ENCODE data around the gene TUBB4B.

TUBB4B gene

GRCh38 chr9:137240841-137241489, at the start of gene TUBB4B:
Gene TUBB4B (plus strand): TSS chr9:137241287. CDS start chr9:137241361, 74 bp downstream.
- DNase-seq (ENCODE audit: low read depth), result peak; percentile 100
- in situ Hi-C loops (cut with HindIII; ENCODE audit: low sequenced_read_pairs), result no loop called here
- TF ChIP-seq CTCF (IDR thresholded peaks at IDR 0.05; ENCODE audit: low read depth, low read length, missing control alignments), result no peak
- H3K4me3 ChIP-seq (ENCODE audit: low read depth, low read length), result peak within 1 kb of the TSS; percentile 86

GRCh38 chr9:137191691-137192447, 49.2 kb upstream of the TUBB4B start:
- no peak overlapping the region for H3K4me3 ChIP-seq (ENCODE audit: low read depth, low read length)
- TF ChIP-seq CTCF (IDR thresholded peaks at IDR 0.05; ENCODE audit: low read depth, low read length, missing control alignments), result no peak
- no peak for DNase-seq (ENCODE audit: low read depth)
- in situ Hi-C loops (cut with HindIII; ENCODE audit: low sequenced_read_pairs), result no loop called here

GRCh38 chr9:137192448-137192780, 48.7 kb upstream of the TUBB4B start:
- DNase-seq (ENCODE audit: low read depth), result no peak
- no peak for TF ChIP-seq CTCF (IDR thresholded peaks at IDR 0.05; ENCODE audit: low read depth, low read length, missing control alignments)
- in situ Hi-C loops (cut with HindIII; ENCODE audit: low sequenced_read_pairs), result no loop called here
- H3K4me3 ChIP-seq (ENCODE audit: low read depth, low read length), result no peak overlapping the region

GRCh38 chr9:137192859-137193258, 48.2 kb upstream of the TUBB4B start:
- no peak for TF ChIP-seq CTCF (IDR thresholded peaks at IDR 0.05; ENCODE audit: low read depth, low read length, missing control alignments)
- in situ Hi-C loops (cut with HindIII; ENCODE audit: low sequenced_read_pairs), result no loop called here
- no peak overlapping the region for H3K4me3 ChIP-seq (ENCODE audit: low read depth, low read length)
- no peak for DNase-seq (ENCODE audit: low read depth)

GRCh38 chr9:137193771-137194170, 47.3 kb upstream of the TUBB4B start:
- H3K4me3 ChIP-seq (ENCODE audit: low read depth, low read length), result no peak overlapping the region
- no peak for TF ChIP-seq CTCF (IDR thresholded peaks at IDR 0.05; ENCODE audit: low read depth, low read length, missing control alignments)
- in situ Hi-C loops (cut with HindIII; ENCODE audit: low sequenced_read_pairs), result no loop called here
- DNase-seq (ENCODE audit: low read depth), result no peak

GRCh38 chr9:137194388-137194787, 46.7 kb upstream of the TUBB4B start:
- in situ Hi-C loops (cut with HindIII; ENCODE audit: low sequenced_read_pairs), result no loop called here
- TF ChIP-seq CTCF (IDR thresholded peaks at IDR 0.05; ENCODE audit: low read depth, low read length, missing control alignments), result no peak
- no peak for DNase-seq (ENCODE audit: low read depth)
- H3K4me3 ChIP-seq (ENCODE audit: low read depth, low read length), result no peak overlapping the region

Data from astrocyte of the cerebellum (primary cell).